Endothelial cell of umbilical vein (primary cell): ENCODE measurements around the gene CLIC3. TPM values are rescaled to one million over a fixed set of nuclear protein-coding genes. Genes with fewer than 3 reads are reported as not detected.

Experiments used
- BruUV-seq: library from RNA; stranded (reverse); fragments of 400-500 nt; replicated peaks from 2 replicates; lab custom pipeline; 2021; lab: Mats Ljungman, UMichigan
- CTCF ChIA-PET: fragments of 300-600, 350-600 bp; sonication (Branson Sonifier 250); formaldehyde crosslinking; loops from one replicate; lab custom pipeline; 2021; ENCODE audit warnings: antibody characterized with exemption, inconsistent platforms; lab: Charles Lee
- POLR2A ChIA-PET: fragments of 300-600, 350-600 bp; sonication (Branson Sonifier 250); formaldehyde crosslinking; loops from one replicate; lab custom pipeline; 2021; ENCODE audit warnings: antibody characterized with exemption, inconsistent platforms; lab: Charles Lee
- DNase-seq: peaks from one replicate; pipeline ENCODE4 v3.0.0-alpha.2; 2011; ENCODE audit warnings: low read depth, low spot score
- FAIRE-seq: peaks from 2 replicates; lab custom pipeline; 2011; peaks lifted over from hg19 to GRCh38; lab: Jason Lieb, UNC
- H2AFZ ChIP-seq: 2 replicates; pipeline ENCODE4 v1.6.0; 2012; ENCODE audit warnings: low read depth, low read length, control low read depth, inconsistent platforms
- H3K27ac ChIP-seq: 2 replicates; pipeline ENCODE4 v1.5.1; 2011; ENCODE audit warnings: low read depth, mild to moderate bottlenecking, control low read depth, low read length, moderate library complexity; ENCODE audit not compliant: insufficient read depth
- H3K27me3 ChIP-seq, 2 experiments: 2 replicates each; pipeline versions ENCODE4 v1.6.0 to v1.6.1; 2011; ENCODE audit warnings: low read length in 2 of 2, mixed read lengths in 1 of 2; ENCODE audit not compliant: control insufficient read depth in 2 of 2, insufficient read depth in 2 of 2
- H3K36me3 ChIP-seq, 2 experiments: 2 replicates in 1 of 2; 3 replicates in 1 of 2; pipeline ENCODE4 v1.5.1; 2011; ENCODE audit warnings: low read length in 2 of 2, mild to moderate bottlenecking in 1 of 2, moderate library complexity in 1 of 2; ENCODE audit not compliant: control insufficient read depth in 2 of 2, insufficient read depth in 2 of 2; ENCODE audit errors: extremely low read depth in 1 of 2
- H3K4me1 ChIP-seq: 3 replicates; pipeline ENCODE4 v1.5.1; 2011; ENCODE audit warnings: mild to moderate bottlenecking, low read length; ENCODE audit not compliant: control insufficient read depth, insufficient read depth; ENCODE audit errors: extremely low read depth
- H3K4me2 ChIP-seq: 2 replicates; pipeline ENCODE4 v1.6.1; 2011; ENCODE audit warnings: low read length, control low read depth, mixed read lengths; ENCODE audit not compliant: insufficient read depth
- H3K4me3 ChIP-seq, 3 experiments: fragments of 200-600 bp in 1 of 3; sonication (generic), shearing (Covaris generic) in 1 of 3; replicated peaks in 1 of 3; 2 replicates each; pipeline ENCODE4 v1.5.1; 2011 to 2016; ENCODE audit warnings: control low read depth in 3 of 3, low read length in 3 of 3, mild to moderate bottlenecking in 2 of 3, inconsistent platforms in 1 of 3, low read depth in 1 of 3, moderate library complexity in 1 of 3; ENCODE audit not compliant: insufficient read depth in 1 of 3
- H3K79me2 ChIP-seq: 2 replicates; pipeline ENCODE4 v1.6.0; 2012; ENCODE audit warnings: low read length, inconsistent platforms; ENCODE audit not compliant: control insufficient read depth, insufficient read depth
- H3K9ac ChIP-seq: replicated peaks from 2 replicates; pipeline ENCODE3; 2011; ENCODE audit warnings: low read length, control low read depth; ENCODE audit not compliant: insufficient read depth; ENCODE audit errors: extremely low read depth
- H3K9me1 ChIP-seq: replicated peaks from 3 replicates; pipeline ENCODE4 v1.6.0; 2011; ENCODE audit warnings: mild to moderate bottlenecking, low read length; ENCODE audit not compliant: control insufficient read depth, insufficient read depth; ENCODE audit errors: extremely low read depth
- H3K9me3 ChIP-seq: replicated peaks from 2 replicates; pipeline ENCODE4 v1.5.1; 2012; ENCODE audit warnings: low read length, inconsistent platforms; ENCODE audit not compliant: control insufficient read depth, insufficient read depth
- H4K20me1 ChIP-seq: replicated peaks from 2 replicates; pipeline ENCODE3; 2011; ENCODE audit warnings: mild to moderate bottlenecking, low read length; ENCODE audit not compliant: control insufficient read depth, insufficient read depth; ENCODE audit errors: extremely low read depth
- CTCF ChIP-seq, 2 donors: IDR thresholded peaks; 1 replicate in 1 of 2; 2 replicates in 1 of 2; pipeline ENCODE4 v1.5.1; 2011; ENCODE audit warnings: low read length in 2 of 2, mild to moderate bottlenecking in 2 of 2, moderate library complexity in 2 of 2, control low read depth in 1 of 2, inconsistent platforms in 1 of 2, low read depth in 1 of 2; ENCODE audit not compliant: insufficient read depth in 1 of 2; ENCODE audit errors: extremely low read depth in 1 of 2
- EZH2 ChIP-seq: IDR thresholded peaks from 2 replicates; pipeline ENCODE4 v1.6.1; 2012; ENCODE audit warnings: borderline replicate concordance, low read depth, mild to moderate bottlenecking, moderate library complexity, low read length, inconsistent platforms; ENCODE audit not compliant: severe bottlenecking
- FOS ChIP-seq: IDR thresholded peaks from 2 replicates; pipeline ENCODE4 v1.6.1; 2011; ENCODE audit warnings: mild to moderate bottlenecking, low read length, moderate library complexity, borderline replicate concordance; ENCODE audit not compliant: insufficient read depth
- GATA2 ChIP-seq: IDR thresholded peaks from 2 replicates; pipeline ENCODE4 v1.7.0; 2011; ENCODE audit warnings: low read depth, mild to moderate bottlenecking, moderate library complexity, mixed read lengths, low read length; ENCODE audit not compliant: insufficient read length, insufficient read depth
- JUN ChIP-seq: IDR thresholded peaks from 2 replicates; pipeline ENCODE4 v1.6.1; 2011; ENCODE audit warnings: borderline replicate concordance, low read depth; ENCODE audit not compliant: insufficient read length, insufficient read depth
- MAX ChIP-seq: IDR thresholded peaks from 2 replicates; pipeline ENCODE4 v1.6.1; 2011; ENCODE audit not compliant: insufficient read depth, insufficient read length
- MYC ChIP-seq: IDR thresholded peaks from one replicate; pipeline ENCODE4 v1.6.1; 2011; ENCODE audit warnings: mild to moderate bottlenecking, low read depth, low read length
- POLR2A ChIP-seq: IDR thresholded peaks from 2 replicates; pipeline ENCODE4 v1.6.1; 2012; ENCODE audit warnings: low read depth, mild to moderate bottlenecking, control low read depth, low read length
- POLR2AphosphoS5 ChIP-seq: IDR thresholded peaks from 2 replicates; pipeline ENCODE4 v1.6.1; 2012; ENCODE audit warnings: low read depth, mild to moderate bottlenecking, control low read depth, low read length, moderate library complexity; ENCODE audit not compliant: insufficient read depth
- dilution Hi-C: fragments of 300-500 bp; cut with MboI; formaldehyde crosslinking; loops from one replicate; pipeline ENCODE4 v1.15.0; 2019; ENCODE audit warnings: low sequenced_read_pairs; ENCODE audit not compliant: extremely low pct_ligation_motif_present
- intact Hi-C: fragments of 100-400 bp; cut with micrococcal nuclease; formaldehyde crosslinking; loops from one replicate; pipeline ENCODE4 v1.10.0; 2022
- polyA plus RNA-seq, 4 experiments: library from polyadenylated mRNA; depleted of rRNA in 3 of 4; stranded (reverse) in 3 of 4; unstranded in 1 of 4; fragments of >200 nt; gene quantifications; 2 replicates each; pipeline versions ENCODE4 v1.2.1 to v1.2.3, GENCODE V29; 2011 to 2012; ENCODE audit warnings: missing spikeins in 1 of 4
- total RNA-seq: library from RNA; stranded (reverse); gene quantifications from 2 replicates; pipeline ENCODE4 v1.2.3, GENCODE V29; 2021

CLIC3 gene
- total and polyA plus RNA-seq, 2 donors (not counting 3 experiments of a cell fraction or from before 2014, with no cell fraction given): 2.3 TPM; not detected in 1

- Histone ChIP-seq H3K4me2 (no peak overlapping the region), H2AFZ (no peak overlapping the region), H3K9ac (no peak overlapping the region), H3K27ac (no peak overlapping the region), H3K27me3 (no peaks in the 10 kb centered on the region), H4K20me1 (no peaks in the 10 kb centered on the region), H3K9me1 (no peaks in the 10 kb centered on the region), H3K36me3 (peaks cover 0 to 17% of the 10 kb centered on the region in 2 experiments), H3K4me1 (peaks cover 36% of the 10 kb centered on the region), H3K9me3 (no peaks in the 10 kb centered on the region), H3K79me2 (peaks cover 31% of the 10 kb centered on the region), H3K4me3 (no peak overlapping the region)
- intact Hi-C loops (no loop called here), dilution Hi-C loops (no loop called here)
- no peak for DNase-seq
- no peak for TF ChIP-seq CTCF (IDR thresholded peaks at IDR 0.05; ENCODE audit: extremely low read depth in 1 of 2, insufficient read depth in 1 of 2, low read depth in 1 of 2, low read length in 2 of 2)
- no peak for TF ChIP-seq JUN
- TF ChIP-seq MYC: no peak
- TF ChIP-seq GATA2: no peak
- no peak for TF ChIP-seq POLR2A
- no peak for TF ChIP-seq EZH2
- TF ChIP-seq MAX: no peak
- no peak for TF ChIP-seq FOS
- no peak for TF ChIP-seq POLR2AphosphoS5
- POLR2A ChIA-PET: no interaction called here
- no peak for FAIRE-seq
- CTCF ChIA-PET: interaction anchor here (5.2 kb wide), 1 partner anchor 11 kb away, joined by 27 read pairs; no protein-coding TSS in a partner anchor
- no TSS peak for BruUV-seq
These were observed 44.2 kb upstream of the CLIC3 start for GRCh38 chr9:137040568-137040967.
